ENCODE results near the gene CD44. TPM values are rescaled to one million over a fixed set of nuclear protein-coding genes. Genes with fewer than 3 reads are reported as not detected.
"Not testable (repeated sequence)": the region's sequence is repeated elsewhere in the genome, so short reads cannot be mapped to it uniquely, and the experiment has no call there.

The CD44 gene
- polyA plus RNA-seq (ENCODE audit: insufficient read length): 81.5 TPM

- peak; percentile 83 for DNase-seq
Observed at GRCh38 chr11:35138943-35139721, at the start of gene CD44. CD44 (plus strand) TSS chr11:35139171; CDS start chr11:35139304, 133 bp downstream.

GRCh38 chr11:35089666-35090065 lies 49.3 kb upstream of the CD44 start:
- no peak for DNase-seq

GRCh38 chr11:35090125-35090524 lies 48.8 kb upstream of the CD44 start:
- DNase-seq: no peak

- not testable (repeated sequence) for DNase-seq
Observed at GRCh38 chr11:35090991-35091390, 48.0 kb upstream of the CD44 start.

- no peak for DNase-seq
Observed at GRCh38 chr11:35096723-35097122, 42.2 kb upstream of the CD44 start.

GRCh38 chr11:35097814-35098455 lies 41.0 kb upstream of the CD44 start:
- DNase-seq: no peak

- no peak for DNase-seq
Observed at GRCh38 chr11:35098855-35099254, 40.1 kb upstream of the CD44 start.

GRCh38 chr11:35099278-35100012 lies 39.5 kb upstream of the CD44 start:
- peak; percentile 40 for DNase-seq

- peak; percentile 84 for DNase-seq
Observed at GRCh38 chr11:35100013-35100383, 39.0 kb upstream of the CD44 start.

GRCh38 chr11:35101223-35101622 lies 37.7 kb upstream of the CD44 start:
- no peak for DNase-seq

- no peak for DNase-seq
Observed at GRCh38 chr11:35102267-35102666, 36.7 kb upstream of the CD44 start.

- DNase-seq: no peak
Observed at GRCh38 chr11:35103366-35104208, 35.4 kb upstream of the CD44 start.

- no peak for DNase-seq
Observed at GRCh38 chr11:35104655-35105054, 34.3 kb upstream of the CD44 start.

GRCh38 chr11:35105319-35106079 lies 33.5 kb upstream of the CD44 start:
- DNase-seq: no peak

- no peak for DNase-seq
Observed at GRCh38 chr11:35106595-35106994, 32.4 kb upstream of the CD44 start.

- no peak for DNase-seq
Observed at GRCh38 chr11:35107861-35108260, 31.1 kb upstream of the CD44 start.

GRCh38 chr11:35108336-35108735 lies 30.6 kb upstream of the CD44 start:
- not testable (repeated sequence) for DNase-seq

GRCh38 chr11:35109041-35109440 lies 29.9 kb upstream of the CD44 start:
- DNase-seq: no peak

- no peak for DNase-seq
Observed at GRCh38 chr11:35109827-35110226, 29.1 kb upstream of the CD44 start.

GRCh38 chr11:35111161-35112055 lies 27.6 kb upstream of the CD44 start:
- no peak for DNase-seq
